Measurements from ENCODE around the gene CYP2D6. TPM values are rescaled to one million over a fixed set of nuclear protein-coding genes. Genes with fewer than 3 reads are reported as not detected.
"Not testable (repeated sequence)": the region's sequence is repeated elsewhere in the genome, so short reads cannot be mapped to it uniquely, and the experiment has no call there.

Gene CYP2D6
- total RNA-seq, 1 donor from 2014 or later, result 1.4 TPM

DNA sequence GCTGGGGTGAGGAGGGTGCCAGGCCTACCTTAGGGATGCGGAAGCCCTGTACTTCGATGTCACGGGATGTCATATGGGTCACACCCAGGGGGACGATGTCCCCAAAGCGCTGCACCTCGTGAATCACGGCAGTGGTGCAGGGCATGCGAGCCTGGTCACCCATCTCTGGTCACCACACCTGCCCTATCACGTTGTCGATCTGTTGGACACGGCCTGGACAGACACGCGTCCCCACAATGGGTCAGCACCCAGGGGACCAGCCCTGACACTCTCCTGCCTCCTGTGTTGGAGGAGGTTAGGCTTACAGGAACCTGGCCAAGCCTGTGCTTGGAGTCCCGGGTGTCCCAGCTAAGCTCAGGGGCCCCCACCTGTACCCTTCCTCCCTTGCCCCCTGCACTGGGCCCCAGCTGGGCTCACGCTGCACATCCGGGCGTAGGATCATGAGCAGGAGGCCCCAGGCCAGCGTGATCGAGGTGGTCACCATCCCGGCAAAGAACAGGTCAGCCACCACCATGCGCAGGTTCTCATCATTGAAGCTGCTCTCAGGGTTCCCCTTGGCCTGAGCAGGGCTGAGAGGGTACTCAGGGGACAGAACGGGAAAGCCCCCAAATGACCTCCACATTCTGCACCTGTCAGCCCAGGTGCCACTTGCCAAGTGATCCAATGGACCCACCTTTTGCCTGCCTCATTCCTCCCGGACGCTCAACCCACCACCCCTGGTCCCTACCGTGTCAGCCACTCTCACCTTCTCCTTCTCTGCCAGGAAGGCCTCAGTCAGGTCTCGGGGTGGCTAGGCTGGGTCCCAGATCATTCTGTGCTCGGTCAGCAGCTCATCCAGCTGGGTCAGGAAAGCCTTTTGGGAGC, 20.3 kb upstream of the CYP2D6 start:
- ATAC-seq (peak in 1 of 2 donors; percentile 4), DNase-seq (no peak)
- Histone ChIP-seq H3K27ac (no peak overlapping the region), H3K9me3 (no peaks in the 10 kb centered on the region), H3K4me1 (no peaks in the 10 kb centered on the region), H3K27me3 (ENCODE audit: low read depth) (no peaks in the 10 kb centered on the region), H3K4me3 (no peak overlapping the region), H3K36me3 (peaks cover 21% of the 10 kb centered on the region)
- TF ChIP-seq CTCF (IDR thresholded peaks at IDR 0.05), result no peak
- intact Hi-C loops (cut with DNase I), result no loop called here

DNA sequence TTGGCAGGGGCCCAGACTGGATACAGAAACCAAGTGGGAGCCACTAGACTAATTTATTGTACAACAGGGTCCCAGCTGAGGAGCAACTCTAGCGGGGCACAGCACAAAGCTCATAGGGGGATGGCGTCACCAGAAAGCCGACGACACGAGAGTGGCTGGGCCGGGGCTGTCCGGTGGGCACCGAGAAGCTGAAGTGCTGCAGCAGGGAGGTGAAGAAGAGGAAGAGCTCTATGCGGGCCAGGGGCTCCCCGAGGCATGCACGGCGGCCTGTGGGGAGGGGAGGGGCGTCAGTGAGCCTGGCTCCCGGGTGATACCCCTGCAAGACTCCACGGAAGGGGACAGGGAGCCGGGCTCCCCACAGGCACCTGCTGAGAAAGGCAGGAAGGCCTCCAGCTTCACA, 19.2 kb upstream of the CYP2D6 start:
- H3K4me1 ChIP-seq; intact Hi-C loops (cut with DNase I); H3K36me3 ChIP-seq; H3K9me3 ChIP-seq; ATAC-seq; H3K27me3 ChIP-seq (ENCODE audit: low read depth); H3K27ac ChIP-seq; DNase-seq; H3K4me3 ChIP-seq: not testable (repeated sequence)

DNA sequence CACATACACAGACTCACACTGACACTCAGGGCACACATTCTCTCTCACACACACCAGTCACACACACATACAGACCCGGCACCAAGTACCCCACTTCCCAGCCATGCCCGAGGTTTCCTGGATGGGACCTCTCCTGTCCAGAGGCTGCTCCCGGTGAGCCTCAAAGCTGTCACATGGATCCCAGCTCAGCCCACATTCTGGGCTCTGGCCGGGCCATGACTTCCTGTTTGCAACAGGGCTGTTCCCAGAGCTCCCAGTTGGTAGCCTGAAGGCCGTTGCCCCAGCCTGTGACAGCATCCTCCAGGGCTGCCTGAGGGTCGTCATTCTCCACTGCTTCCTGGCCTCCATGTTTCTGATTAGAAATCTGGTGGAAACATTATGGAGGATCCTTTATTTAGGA, 14.6 kb upstream of the CYP2D6 start:
- no peak overlapping the region for H3K4me3 ChIP-seq
- DNase-seq, result no peak
- ATAC-seq, result no peak
- no peaks in the 10 kb centered on the region for H3K27me3 ChIP-seq (ENCODE audit: low read depth)
- no peaks in the 10 kb centered on the region for H3K9me3 ChIP-seq
- peaks cover 6% of the 10 kb centered on the region for H3K36me3 ChIP-seq
- H3K4me1 ChIP-seq, result no peaks in the 10 kb centered on the region
- no peak overlapping the region for H3K27ac ChIP-seq
- intact Hi-C loops (cut with DNase I), result no loop called here
- no peak for TF ChIP-seq CTCF (IDR thresholded peaks at IDR 0.05)

- H3K4me1 ChIP-seq; H3K9me3 ChIP-seq; H3K27ac ChIP-seq; intact Hi-C loops (cut with DNase I); DNase-seq; ATAC-seq; H3K27me3 ChIP-seq (ENCODE audit: low read depth); H3K4me3 ChIP-seq; H3K36me3 ChIP-seq: not testable (repeated sequence)
Observed at GRCh38 chr22:42143859-42144822, 13.5 kb upstream of the CYP2D6 start.

DNA sequence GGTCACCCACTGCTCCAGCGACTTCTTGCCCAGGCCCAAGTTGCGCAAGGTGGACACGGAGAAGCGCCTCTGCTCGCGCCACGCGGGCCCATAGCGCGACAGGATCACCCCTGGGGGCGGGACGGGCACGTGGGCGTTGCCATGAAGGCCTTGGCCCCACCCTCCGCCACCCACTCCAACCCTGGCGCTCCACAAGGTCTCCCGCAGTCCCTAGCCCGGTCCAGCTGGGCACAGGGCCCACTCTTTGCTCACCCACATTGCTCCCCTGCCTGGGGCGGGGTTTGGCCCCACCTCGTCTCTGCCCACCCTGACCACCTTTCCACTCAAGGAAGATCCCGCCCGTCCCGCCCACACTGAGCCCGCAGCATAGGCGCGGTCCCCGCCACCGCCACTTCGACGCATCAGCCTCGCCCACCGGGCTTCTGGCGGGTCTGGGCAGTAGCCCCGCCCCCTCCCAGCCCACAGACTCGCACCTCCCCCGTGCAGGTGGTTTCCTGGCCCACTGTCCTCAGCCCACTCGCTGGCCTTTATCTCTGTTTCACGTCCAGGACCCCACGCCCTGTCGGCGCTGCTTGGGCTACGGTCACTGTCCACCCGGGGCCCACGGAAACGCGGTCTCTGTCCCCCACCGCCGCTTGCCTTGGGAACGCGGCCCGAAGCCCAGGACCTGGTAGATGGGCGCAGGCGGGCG, 12.3 kb upstream of the CYP2D6 start:
- Histone ChIP-seq H3K27me3 (ENCODE audit: low read depth) (no peaks in the 10 kb centered on the region), H3K9me3 (no peaks in the 10 kb centered on the region), H3K4me1 (no peaks in the 10 kb centered on the region), H3K36me3 (no peaks in the 10 kb centered on the region), H3K27ac (no peak overlapping the region), H3K4me3 (no peak overlapping the region)
- ATAC-seq (peak in 1 of 2 donors; percentile 7), DNase-seq (no peak)
- intact Hi-C loops (cut with DNase I), result no loop called here
- no peak for TF ChIP-seq CTCF (IDR thresholded peaks at IDR 0.05)

- intact Hi-C loops (cut with DNase I); H3K4me1 ChIP-seq; H3K4me3 ChIP-seq; H3K9me3 ChIP-seq; ATAC-seq; H3K36me3 ChIP-seq; H3K27ac ChIP-seq; DNase-seq; H3K27me3 ChIP-seq (ENCODE audit: low read depth): not testable (repeated sequence)
Observed at GRCh38 chr22:42141307-42142057, 10.9 kb upstream of the CYP2D6 start.

GRCh38 chr22:42140153-42140552, 9.5 kb upstream of the CYP2D6 start:
- H3K9me3 ChIP-seq; H3K4me1 ChIP-seq; H3K36me3 ChIP-seq; ATAC-seq; H3K4me3 ChIP-seq; DNase-seq; H3K27ac ChIP-seq; intact Hi-C loops (cut with DNase I); H3K27me3 ChIP-seq (ENCODE audit: low read depth): not testable (repeated sequence)

GRCh38 chr22:42139508-42139907, 8.9 kb upstream of the CYP2D6 start:
- H3K4me1 ChIP-seq; H3K9me3 ChIP-seq; H3K36me3 ChIP-seq; H3K4me3 ChIP-seq; intact Hi-C loops (cut with DNase I); H3K27ac ChIP-seq; ATAC-seq; H3K27me3 ChIP-seq (ENCODE audit: low read depth); DNase-seq: not testable (repeated sequence)
